Liver (tissue), 3 donors: ENCODE data around the gene HOOK2.
"Not testable (repeated sequence)": the region's sequence is repeated elsewhere in the genome, so short reads cannot be mapped to it uniquely, and the experiment has no call there.

Experiments used
- EGR1 ChIP-seq, 2 donors: IDR thresholded peaks; 2 replicates each; pipeline ENCODE4 v1.6.1; 2016 to 2018; ENCODE audit warnings: antibody characterized with exemption in 2 of 2, low read depth in 2 of 2
- GABPA ChIP-seq, 2 donors: IDR thresholded peaks in 1 of 2; conservative IDR thresholded peaks in 1 of 2; 2 replicates each; pipeline ENCODE4 v1.6.1; 2016; ENCODE audit warnings: antibody characterized with exemption in 2 of 2, mild to moderate bottlenecking in 1 of 2, moderate library complexity in 1 of 2
- JUND ChIP-seq, 2 donors: IDR thresholded peaks; 2 replicates each; pipeline ENCODE4 v1.6.1; 2016; ENCODE audit warnings: antibody characterized with exemption in 2 of 2
- RAD21 ChIP-seq, 2 donors: IDR thresholded peaks; 2 replicates each; pipeline ENCODE4 v1.6.1; 2016; ENCODE audit warnings: antibody characterized with exemption in 2 of 2, mild to moderate bottlenecking in 2 of 2
- RXRA ChIP-seq, 2 donors: IDR thresholded peaks; 2 replicates each; pipeline ENCODE4 v1.6.1; 2017 to 2018; ENCODE audit warnings: antibody characterized with exemption in 2 of 2, mild to moderate bottlenecking in 1 of 2
- SP1 ChIP-seq: IDR thresholded peaks from 2 replicates; pipeline ENCODE4 v1.6.1; 2018; ENCODE audit warnings: antibody characterized with exemption, mild to moderate bottlenecking
- TF ChIP-seq, protein P1 (sequence below): fragments of 150-350 bp; IDR thresholded peaks from 2 replicates; pipeline ENCODE4 v1.5.1; 2017; ENCODE audit warnings: improper control_type of control experiment, low read depth, low read length; ENCODE audit not compliant: missing input control
- TF ChIP-seq, protein P2 (sequence below): IDR thresholded peaks from 2 replicates; pipeline ENCODE4 v1.6.1; 2016; ENCODE audit warnings: antibody characterized with exemption
- TF ChIP-seq, protein P3 (sequence below): IDR thresholded peaks from 2 replicates; pipeline ENCODE4 v1.6.1; 2016; ENCODE audit warnings: antibody characterized with exemption, mild to moderate bottlenecking
- TF ChIP-seq, protein P4 (sequence below): IDR thresholded peaks from 2 replicates; pipeline ENCODE4 v1.6.1; 2016; ENCODE audit warnings: antibody characterized with exemption
- donor health status: healthy.
- donor health status: healthy.

DNA sequence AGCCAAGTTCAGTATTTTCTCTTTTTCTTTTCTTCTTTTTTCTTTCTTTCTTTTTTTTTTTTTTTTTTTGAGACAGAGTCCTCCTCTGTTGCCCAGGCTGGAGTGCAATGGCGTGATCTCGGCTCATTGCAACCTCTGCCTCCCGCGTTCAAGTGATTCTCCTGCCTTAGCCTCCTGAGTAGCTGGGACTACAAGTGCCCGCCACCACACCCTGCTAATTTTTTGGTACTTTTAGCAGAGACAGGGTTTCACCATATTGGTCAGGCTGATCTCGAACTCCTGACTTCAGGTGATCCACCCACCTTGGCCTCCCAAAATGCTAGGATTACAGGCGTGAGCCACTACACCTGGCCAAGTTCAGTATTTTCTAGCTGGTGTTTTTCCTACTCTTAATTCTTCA is 22.3 kb upstream of the HOOK2 start:
- TF ChIP-seq, protein P1, sequence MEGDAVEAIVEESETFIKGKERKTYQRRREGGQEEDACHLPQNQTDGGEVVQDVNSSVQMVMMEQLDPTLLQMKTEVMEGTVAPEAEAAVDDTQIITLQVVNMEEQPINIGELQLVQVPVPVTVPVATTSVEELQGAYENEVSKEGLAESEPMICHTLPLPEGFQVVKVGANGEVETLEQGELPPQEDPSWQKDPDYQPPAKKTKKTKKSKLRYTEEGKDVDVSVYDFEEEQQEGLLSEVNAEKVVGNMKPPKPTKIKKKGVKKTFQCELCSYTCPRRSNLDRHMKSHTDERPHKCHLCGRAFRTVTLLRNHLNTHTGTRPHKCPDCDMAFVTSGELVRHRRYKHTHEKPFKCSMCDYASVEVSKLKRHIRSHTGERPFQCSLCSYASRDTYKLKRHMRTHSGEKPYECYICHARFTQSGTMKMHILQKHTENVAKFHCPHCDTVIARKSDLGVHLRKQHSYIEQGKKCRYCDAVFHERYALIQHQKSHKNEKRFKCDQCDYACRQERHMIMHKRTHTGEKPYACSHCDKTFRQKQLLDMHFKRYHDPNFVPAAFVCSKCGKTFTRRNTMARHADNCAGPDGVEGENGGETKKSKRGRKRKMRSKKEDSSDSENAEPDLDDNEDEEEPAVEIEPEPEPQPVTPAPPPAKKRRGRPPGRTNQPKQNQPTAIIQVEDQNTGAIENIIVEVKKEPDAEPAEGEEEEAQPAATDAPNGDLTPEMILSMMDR: not testable (repeated sequence)
- TF ChIP-seq RAD21 (IDR thresholded peaks at IDR 0.05); SP1; GABPA (IDR thresholded peaks at IDR 0.05 in 1 of 2, conservative IDR thresholded peaks at IDR 0.05 in 1 of 2); JUND (IDR thresholded peaks at IDR 0.05); EGR1 (IDR thresholded peaks at IDR 0.05; ENCODE audit: low read depth in 2 of 2); RXRA (IDR thresholded peaks at IDR 0.05): not testable (repeated sequence)
- TF ChIP-seq, protein P2, sequence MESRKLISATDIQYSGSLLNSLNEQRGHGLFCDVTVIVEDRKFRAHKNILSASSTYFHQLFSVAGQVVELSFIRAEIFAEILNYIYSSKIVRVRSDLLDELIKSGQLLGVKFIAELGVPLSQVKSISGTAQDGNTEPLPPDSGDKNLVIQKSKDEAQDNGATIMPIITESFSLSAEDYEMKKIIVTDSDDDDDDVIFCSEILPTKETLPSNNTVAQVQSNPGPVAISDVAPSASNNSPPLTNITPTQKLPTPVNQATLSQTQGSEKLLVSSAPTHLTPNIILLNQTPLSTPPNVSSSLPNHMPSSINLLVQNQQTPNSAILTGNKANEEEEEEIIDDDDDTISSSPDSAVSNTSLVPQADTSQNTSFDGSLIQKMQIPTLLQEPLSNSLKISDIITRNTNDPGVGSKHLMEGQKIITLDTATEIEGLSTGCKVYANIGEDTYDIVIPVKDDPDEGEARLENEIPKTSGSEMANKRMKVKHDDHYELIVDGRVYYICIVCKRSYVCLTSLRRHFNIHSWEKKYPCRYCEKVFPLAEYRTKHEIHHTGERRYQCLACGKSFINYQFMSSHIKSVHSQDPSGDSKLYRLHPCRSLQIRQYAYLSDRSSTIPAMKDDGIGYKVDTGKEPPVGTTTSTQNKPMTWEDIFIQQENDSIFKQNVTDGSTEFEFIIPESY: not testable (repeated sequence)
- TF ChIP-seq, protein P3, sequence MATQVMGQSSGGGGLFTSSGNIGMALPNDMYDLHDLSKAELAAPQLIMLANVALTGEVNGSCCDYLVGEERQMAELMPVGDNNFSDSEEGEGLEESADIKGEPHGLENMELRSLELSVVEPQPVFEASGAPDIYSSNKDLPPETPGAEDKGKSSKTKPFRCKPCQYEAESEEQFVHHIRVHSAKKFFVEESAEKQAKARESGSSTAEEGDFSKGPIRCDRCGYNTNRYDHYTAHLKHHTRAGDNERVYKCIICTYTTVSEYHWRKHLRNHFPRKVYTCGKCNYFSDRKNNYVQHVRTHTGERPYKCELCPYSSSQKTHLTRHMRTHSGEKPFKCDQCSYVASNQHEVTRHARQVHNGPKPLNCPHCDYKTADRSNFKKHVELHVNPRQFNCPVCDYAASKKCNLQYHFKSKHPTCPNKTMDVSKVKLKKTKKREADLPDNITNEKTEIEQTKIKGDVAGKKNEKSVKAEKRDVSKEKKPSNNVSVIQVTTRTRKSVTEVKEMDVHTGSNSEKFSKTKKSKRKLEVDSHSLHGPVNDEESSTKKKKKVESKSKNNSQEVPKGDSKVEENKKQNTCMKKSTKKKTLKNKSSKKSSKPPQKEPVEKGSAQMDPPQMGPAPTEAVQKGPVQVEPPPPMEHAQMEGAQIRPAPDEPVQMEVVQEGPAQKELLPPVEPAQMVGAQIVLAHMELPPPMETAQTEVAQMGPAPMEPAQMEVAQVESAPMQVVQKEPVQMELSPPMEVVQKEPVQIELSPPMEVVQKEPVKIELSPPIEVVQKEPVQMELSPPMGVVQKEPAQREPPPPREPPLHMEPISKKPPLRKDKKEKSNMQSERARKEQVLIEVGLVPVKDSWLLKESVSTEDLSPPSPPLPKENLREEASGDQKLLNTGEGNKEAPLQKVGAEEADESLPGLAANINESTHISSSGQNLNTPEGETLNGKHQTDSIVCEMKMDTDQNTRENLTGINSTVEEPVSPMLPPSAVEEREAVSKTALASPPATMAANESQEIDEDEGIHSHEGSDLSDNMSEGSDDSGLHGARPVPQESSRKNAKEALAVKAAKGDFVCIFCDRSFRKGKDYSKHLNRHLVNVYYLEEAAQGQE: not testable (repeated sequence)
- TF ChIP-seq, protein P4, sequence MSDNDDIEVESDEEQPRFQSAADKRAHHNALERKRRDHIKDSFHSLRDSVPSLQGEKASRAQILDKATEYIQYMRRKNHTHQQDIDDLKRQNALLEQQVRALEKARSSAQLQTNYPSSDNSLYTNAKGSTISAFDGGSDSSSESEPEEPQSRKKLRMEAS: not testable (repeated sequence)
